GF-D8 (cell line): ENCODE data around the gene ELMO1.
A peak's percentile ranks its signal among the peaks of the same experiment; 100 is the strongest.

Experiments
- DNase-seq: peaks from one replicate; lab custom pipeline; 2025; lab: John Stamatoyannopoulos, UW

ELMO1 gene

GRCh38 chr7:37269711-37270508 lies 178.8 kb downstream of the ELMO1 start:
- DNase-seq: no peak

DNA sequence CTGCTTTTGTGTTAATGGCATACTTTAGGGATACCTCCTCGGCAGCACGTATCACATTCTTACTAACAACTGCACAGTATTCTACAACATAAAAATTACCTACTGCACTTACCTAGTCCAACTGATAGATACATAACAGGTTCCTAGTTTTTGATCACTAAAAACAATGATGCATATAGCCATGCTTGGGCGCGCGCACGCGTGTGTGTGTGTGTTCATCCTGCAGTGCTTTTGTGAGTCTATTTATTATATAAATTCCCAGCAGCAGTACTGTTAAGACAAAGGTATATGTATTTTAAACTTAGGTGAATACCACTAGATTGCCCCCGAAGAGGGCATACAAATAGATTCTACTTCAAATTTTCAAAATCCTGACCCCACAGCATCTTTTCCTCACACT lies 181.4 kb downstream of the ELMO1 start:
- no peak for DNase-seq

GRCh38 chr7:37265876-37266275 lies 182.8 kb downstream of the ELMO1 start:
- no peak for DNase-seq

- DNase-seq: peak; percentile 54
These were observed 183.7 kb downstream of the ELMO1 start for GRCh38 chr7:37265006-37265405.

GRCh38 chr7:37262181-37262580 lies 186.5 kb downstream of the ELMO1 start:
- no peak for DNase-seq

DNA sequence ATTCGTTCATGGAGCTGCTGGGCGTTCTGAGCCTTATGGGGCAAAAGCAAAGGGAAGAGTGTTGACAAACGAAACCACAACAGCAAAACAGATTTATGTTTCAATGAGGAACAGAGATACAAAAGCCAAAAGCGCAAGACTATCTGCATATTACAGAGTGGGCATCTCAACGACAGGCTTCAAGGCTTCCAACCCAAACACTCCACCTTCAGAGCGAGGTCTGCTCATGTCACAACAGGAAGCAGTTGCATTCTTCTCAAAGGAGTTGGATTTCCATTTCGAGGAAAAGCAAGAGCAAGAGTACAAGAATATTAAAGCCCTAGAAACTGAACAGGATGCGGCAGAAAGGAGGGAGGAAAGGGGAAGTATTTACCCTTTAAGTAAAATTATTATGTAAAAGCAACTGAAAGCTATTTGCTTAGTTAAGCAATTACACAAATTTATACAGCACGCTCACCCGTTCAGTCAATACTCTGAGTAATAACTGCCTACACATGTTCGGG lies 189.3 kb downstream of the ELMO1 start:
- peak; percentile 93 for DNase-seq

DNA sequence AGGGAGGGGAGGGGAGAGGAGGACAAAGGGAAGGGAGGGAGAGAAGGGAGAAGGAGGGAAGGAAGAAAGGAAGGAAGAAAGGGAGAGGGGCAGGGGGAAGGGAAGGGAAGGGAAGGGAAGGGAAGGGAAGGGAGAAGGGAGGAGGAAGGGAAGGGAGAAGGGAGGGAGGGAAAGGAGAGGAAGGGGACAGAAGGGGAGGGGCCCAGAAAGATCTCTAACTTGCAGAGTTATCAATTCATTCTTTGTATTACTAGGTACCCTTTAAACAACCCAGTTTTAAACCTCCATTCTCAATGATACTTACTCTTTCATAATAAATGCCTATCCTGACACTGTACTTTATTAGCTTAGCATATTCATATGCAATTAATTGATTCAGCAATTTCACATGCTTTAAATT lies 192.0 kb downstream of the ELMO1 start:
- no peak for DNase-seq

DNA sequence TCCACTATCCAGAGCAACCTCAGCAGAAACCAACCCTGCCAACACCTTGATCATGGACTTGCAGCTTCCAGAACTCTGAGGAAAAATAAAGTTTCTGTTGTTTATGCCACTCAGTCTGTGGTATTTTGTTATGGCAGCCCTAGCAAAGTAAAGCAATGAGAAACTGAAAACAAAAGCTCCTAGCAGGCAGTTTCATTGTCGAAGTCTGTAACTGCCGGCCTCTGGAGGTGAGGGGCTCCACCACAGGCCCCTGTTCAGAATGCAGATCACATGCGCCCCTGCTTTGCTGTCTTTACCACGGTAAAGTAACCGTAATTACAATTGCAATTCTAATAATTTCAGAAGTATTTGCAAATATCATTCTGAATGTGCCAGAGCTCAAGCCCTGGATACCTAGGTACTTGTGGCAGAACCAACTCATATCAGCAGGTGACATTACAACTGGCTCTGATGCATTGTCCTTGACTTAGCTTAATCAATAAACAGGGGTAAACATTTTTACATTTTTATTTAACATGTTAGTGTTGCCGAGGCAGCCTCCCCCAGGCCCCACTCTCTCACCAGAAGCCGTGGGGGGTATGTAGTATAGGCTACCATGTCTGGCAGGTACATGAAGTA lies 193.2 kb downstream of the ELMO1 start:
- no peak for DNase-seq

DNA sequence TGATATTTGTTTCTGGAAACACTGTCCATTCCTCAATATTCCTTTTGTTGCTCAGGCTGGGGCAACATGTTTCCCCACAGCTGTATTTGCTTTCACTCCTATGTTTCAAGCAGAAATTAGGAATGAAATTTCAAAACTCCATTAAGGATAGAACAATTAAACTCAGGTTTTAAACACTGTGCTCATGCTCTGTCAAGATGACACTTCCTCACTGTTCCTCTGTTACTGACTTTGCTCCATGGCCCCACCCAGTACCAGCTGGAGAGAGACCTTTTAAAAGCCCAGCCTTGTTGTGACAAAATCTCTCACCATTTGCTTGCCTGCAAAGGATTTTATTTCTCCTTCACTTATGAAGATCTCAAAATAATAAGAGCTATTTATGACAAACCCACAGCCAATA lies 197.4 kb downstream of the ELMO1 start:
- no peak for DNase-seq

DNA sequence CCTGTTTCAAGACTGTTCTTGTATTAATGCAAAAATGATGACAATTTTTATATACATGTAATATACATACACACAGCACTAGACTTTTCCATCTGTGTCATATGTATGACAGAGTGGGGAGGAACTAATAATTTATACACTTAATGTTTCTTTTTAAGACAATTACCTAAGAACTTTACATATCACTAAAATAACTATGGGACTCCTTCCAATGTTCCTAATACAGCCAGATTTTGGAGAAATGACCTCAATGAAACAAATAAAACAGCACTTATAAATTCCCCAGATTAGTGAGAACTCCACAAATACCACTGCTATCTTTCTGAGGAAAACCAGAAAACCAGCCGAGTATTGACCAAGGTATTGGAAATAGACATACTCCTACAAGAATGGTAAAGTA lies 199.4 kb downstream of the ELMO1 start:
- DNase-seq: no peak

DNA sequence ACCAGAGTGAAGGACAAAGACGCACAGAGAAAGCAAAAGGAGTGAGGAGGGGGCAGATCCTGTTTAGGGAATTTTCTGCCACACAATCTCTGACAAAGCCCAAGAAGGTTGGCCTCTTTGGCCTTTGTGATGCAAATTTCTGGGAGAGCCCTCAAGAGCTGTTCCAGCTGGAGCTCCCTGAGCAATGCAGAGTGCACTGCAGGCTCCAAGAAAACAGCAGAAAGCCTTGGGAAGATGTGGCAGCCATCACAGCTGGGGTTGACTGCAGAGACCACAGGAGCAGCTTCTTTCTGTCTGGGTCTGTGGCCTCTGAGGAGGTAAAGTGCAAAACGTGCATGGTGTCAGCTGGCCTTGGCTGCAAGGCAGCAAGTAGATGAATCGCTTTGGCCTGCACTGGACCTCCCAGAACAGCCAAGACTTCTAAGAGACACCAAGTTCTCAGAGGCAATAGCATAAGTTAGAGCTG lies 200.2 kb downstream of the ELMO1 start:
- DNase-seq: no peak

- DNase-seq: no peak
These were observed 200.8 kb downstream of the ELMO1 start for GRCh38 chr7:37247861-37248260.

DNA sequence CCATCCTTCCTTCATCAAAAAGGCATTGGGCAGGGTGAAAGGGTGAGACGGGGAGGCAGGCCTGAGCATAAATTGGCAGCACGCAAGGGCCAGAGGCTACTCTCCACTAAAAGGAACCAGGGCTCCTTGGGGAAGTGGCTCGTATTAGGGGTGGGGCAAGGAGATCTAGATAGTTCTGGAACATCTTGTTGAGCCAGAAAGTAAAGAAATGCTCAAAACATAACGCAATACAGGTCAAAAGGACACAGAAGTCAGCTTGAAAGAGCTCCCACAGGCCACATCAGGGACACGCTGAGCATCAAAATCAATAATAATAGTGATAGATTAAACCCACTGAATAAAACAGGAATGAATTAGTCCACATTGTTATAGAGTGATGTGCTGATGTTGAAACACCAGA lies 203.1 kb downstream of the ELMO1 start:
- DNase-seq: no peak

DNA sequence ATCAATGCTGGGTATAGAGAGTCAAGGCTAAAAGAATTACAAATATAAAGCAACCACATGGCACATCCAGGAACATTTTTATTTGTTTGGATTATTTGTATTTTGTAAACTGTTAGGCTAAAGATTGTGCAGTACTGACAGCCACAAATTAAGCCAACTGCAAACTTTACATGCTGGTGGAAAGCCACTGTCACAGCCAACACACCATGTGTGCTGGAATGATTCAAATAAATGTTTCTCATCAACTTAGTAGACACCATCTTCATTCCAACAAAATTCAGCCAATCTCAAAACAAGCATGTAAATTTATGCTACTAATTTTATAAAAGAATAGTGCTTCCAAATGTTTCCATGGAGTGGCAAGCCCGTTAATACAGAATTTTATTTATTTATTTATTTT lies 211.8 kb downstream of the ELMO1 start:
- DNase-seq: no peak

- DNase-seq: no peak
These were observed 212.9 kb downstream of the ELMO1 start for GRCh38 chr7:37235813-37236212.

DNA sequence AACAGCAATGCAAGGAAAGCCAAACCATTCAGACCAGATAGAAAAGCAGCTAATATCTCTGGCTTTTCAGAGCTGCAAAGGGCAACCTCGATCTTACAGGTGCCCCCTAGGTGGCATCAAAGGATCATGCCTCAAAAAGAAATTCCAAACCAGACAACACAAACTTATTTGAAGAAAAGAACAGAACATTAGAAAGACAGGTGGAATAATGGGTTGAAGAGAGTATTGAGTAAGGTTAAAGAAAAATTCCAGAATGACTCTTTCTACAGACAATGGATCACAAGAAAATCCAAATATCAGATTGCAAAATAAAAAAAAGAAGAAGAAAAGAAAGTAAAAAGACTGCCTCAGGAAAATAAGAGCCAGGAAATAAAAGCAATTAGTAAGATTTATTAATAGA lies 213.7 kb downstream of the ELMO1 start:
- peak; percentile 21 for DNase-seq

- DNase-seq: no peak
These were observed 214.3 kb downstream of the ELMO1 start for GRCh38 chr7:37234334-37234733.

- no peak for DNase-seq
These were observed 217.1 kb downstream of the ELMO1 start for GRCh38 chr7:37231613-37232012.

GRCh38 chr7:37230221-37230620 lies 218.4 kb downstream of the ELMO1 start:
- DNase-seq: peak; percentile 82

DNA sequence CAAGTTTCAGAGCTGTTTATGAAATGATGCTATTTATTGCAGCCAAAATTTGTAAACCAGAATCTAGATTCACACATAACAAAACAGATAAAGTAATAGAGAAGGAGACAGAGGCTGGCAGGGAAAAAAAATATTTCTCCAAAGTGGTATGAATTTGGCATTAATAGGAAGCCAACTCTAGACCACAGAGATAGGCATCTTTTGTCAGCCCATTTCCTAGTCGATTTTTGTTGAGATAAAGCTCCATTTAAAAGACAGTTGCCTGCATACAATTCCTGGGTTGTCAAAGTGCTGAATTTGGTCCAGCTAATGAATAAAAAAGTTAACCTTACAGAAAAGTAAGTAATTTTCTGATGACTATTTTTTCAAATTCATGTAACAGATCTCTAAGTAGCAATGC lies 219.3 kb downstream of the ELMO1 start:
- no peak for DNase-seq

- DNase-seq: no peak
These were observed 223.2 kb downstream of the ELMO1 start for GRCh38 chr7:37225285-37225969.

DNA sequence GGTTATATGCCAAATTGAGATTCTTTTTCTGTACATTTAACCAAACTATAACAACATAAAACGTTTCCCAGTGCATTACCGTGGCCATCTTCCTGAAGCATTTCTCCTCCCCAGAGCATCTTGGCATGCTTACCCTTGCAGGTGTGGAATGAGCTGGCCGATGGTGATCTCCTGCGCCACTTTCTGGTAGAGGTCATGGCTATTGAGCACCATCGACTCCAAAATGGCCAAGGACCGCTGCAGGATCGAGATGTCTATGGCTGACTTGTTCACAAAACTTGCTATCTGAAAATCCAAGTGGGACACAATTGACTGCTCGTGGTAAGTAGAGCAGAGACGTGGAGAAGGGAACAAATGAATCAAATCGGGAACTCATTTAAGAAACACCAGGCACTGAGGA lies 223.9 kb downstream of the ELMO1 start:
- DNase-seq: no peak

DNA sequence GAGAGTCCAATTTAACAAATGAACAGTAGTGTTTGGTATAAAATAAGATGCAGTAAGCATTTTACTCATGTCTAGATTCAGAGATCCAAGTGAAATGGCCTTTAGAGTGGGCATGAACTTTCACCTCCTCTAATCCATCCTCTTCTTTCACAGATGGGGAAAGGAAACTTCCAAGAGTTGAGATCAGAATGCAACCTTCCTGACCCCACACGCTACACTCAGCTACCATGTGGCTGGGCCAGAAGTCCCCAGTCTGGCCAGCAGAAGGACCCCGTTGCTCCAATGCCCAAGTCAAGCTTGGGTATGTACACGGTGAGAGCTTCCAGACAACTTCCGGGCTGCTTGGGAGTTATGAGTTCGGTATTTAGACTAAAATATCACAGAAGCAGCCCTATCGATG lies 228.0 kb downstream of the ELMO1 start:
- DNase-seq: no peak
